Lung (tissue), 12 donors: ENCODE data around the gene DCTD. TPM values are rescaled to one million over a fixed set of nuclear protein-coding genes. Genes with fewer than 3 reads are reported as not detected.

Experiments used
- ATAC-seq: fragments of 200-7000 bp; cut with Tn5 transposase; one replicate; pipeline ENCODE4 v1.9.1; 2020; ENCODE audit warnings: moderate number of reproducible peaks; ENCODE audit not compliant: insufficient read depth, low FRiP score
- DNase-seq, 3 donors: peaks; one replicate each; pipeline ENCODE4 v3.0.0-alpha.2; 2013 to 2017
- H3K27ac ChIP-seq, 2 donors: one replicate each; pipeline ENCODE4 v1.5.1; 2013; ENCODE audit warnings: mild to moderate bottlenecking in 2 of 2, moderate library complexity in 2 of 2, control low read depth in 1 of 2, inconsistent platforms in 1 of 2, low read depth in 1 of 2, low read length in 1 of 2
- H3K27me3 ChIP-seq, 3 donors: one replicate each; pipeline ENCODE4 v1.5.1; 2013; ENCODE audit warnings: low read length in 2 of 3; ENCODE audit not compliant: control insufficient read depth in 3 of 3, insufficient read depth in 3 of 3
- H3K36me3 ChIP-seq, 4 donors: one replicate each; pipeline ENCODE4 v1.5.1; 2013; ENCODE audit warnings: low read length in 4 of 4, mild to moderate bottlenecking in 1 of 4, moderate library complexity in 1 of 4; ENCODE audit not compliant: control insufficient read depth in 4 of 4, insufficient read depth in 4 of 4
- H3K4me1 ChIP-seq, 5 donors: one replicate each; pipeline ENCODE4 v1.5.1; 2013; ENCODE audit warnings: low read length in 5 of 5, mild to moderate bottlenecking in 2 of 5, moderate library complexity in 1 of 5; ENCODE audit not compliant: control insufficient read depth in 5 of 5, insufficient read depth in 5 of 5
- H3K4me3 ChIP-seq: one replicate; pipeline ENCODE4 v1.5.1; 2013; ENCODE audit warnings: mild to moderate bottlenecking, control low read depth, moderate library complexity
- H3K9ac ChIP-seq, 2 donors: one replicate each; pipeline ENCODE4 v1.5.1; 2013; ENCODE audit warnings: low read length in 2 of 2, control low read depth in 1 of 2; ENCODE audit not compliant: insufficient read depth in 1 of 2
- H3K9me3 ChIP-seq, 4 donors: one replicate each; pipeline ENCODE4 v1.5.1; 2013; ENCODE audit warnings: low read length in 3 of 4, mild to moderate bottlenecking in 1 of 4, moderate library complexity in 1 of 4; ENCODE audit not compliant: control insufficient read depth in 4 of 4, insufficient read depth in 3 of 4
- WGBS, 2 donors: extraction: QIAGEN DNeasy Blood & Tissue Kit; methylation state at CpG; one replicate each; pipeline ENCODE4 v1.1.7; 2013; 5-methylcytosine and 5-hydroxymethylcytosine counted together
- polyA plus RNA-seq, 2 donors: library from polyadenylated mRNA; stranded (reverse); fragments of 200-250 nt; gene quantifications; one replicate each; pipeline ENCODE4 v1.2.1, GENCODE V29; 2013
- total RNA-seq, 2 donors: library from RNA; depleted of rRNA in 1 of 2; stranded (reverse); fragments of >200 nt in 1 of 2; gene quantifications; one replicate each; pipeline ENCODE4 v1.2.1, GENCODE V29; 2014 to 2021
- TF ChIP-seq, protein P1 (sequence below): IDR thresholded peaks from 2 replicates; pipeline ENCODE4 v1.5.1; 2012; ENCODE audit warnings: mild to moderate bottlenecking; ENCODE audit errors: control extremely low read depth, extremely low read depth
- donor health status: control.
- donor health status: control.
- donor health status: Bipolar disorder and iron deficiency.
- donor health status: healthy.
- donor health status: DM: yes; HTN: yes; CAD: no.

Gene DCTD
- total and polyA plus RNA-seq, 4 donors = 52.6 to 80.4 (median 68.3) TPM

DNA sequence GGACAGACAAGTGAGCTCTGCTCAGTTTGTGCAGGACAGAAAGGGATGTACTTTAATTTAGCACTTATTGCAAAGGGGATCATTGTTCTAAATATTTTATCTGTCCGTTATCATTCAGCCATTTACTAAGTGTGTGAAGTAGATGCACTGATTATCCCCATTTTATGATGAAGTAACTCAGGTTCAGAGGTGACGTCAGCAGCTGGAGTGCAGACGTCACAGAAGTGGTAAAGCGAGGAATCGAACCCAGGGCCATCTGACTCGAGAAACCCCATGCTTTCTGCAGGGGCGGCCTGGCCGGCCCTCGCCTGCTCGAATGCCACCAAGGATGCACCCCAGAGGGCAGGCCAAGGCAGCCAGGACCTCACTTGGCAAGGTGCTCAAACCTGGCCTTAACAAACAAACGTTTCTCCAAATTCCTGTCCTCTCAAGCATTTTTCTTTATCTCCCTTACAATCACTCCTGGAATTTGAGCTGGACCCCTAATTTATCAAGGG lies 75.0 kb downstream of the DCTD start:
- no peak overlapping the region for H3K4me3 ChIP-seq
- H3K4me1 ChIP-seq = no peaks in the 10 kb centered on the region
- ATAC-seq (no peak), DNase-seq (no peak)
- H3K9me3 ChIP-seq = peaks cover 0 to 2% (median 0%) of the 10 kb centered on the region in 4 donors
- no peaks in the 10 kb centered on the region for H3K27me3 ChIP-seq
- TF ChIP-seq, protein P1, sequence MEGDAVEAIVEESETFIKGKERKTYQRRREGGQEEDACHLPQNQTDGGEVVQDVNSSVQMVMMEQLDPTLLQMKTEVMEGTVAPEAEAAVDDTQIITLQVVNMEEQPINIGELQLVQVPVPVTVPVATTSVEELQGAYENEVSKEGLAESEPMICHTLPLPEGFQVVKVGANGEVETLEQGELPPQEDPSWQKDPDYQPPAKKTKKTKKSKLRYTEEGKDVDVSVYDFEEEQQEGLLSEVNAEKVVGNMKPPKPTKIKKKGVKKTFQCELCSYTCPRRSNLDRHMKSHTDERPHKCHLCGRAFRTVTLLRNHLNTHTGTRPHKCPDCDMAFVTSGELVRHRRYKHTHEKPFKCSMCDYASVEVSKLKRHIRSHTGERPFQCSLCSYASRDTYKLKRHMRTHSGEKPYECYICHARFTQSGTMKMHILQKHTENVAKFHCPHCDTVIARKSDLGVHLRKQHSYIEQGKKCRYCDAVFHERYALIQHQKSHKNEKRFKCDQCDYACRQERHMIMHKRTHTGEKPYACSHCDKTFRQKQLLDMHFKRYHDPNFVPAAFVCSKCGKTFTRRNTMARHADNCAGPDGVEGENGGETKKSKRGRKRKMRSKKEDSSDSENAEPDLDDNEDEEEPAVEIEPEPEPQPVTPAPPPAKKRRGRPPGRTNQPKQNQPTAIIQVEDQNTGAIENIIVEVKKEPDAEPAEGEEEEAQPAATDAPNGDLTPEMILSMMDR = no peak
- 84 to 85% methylated on average over 11 of the region's 11 CpGs for WGBS, 2 donors
- no peaks in the 10 kb centered on the region for H3K36me3 ChIP-seq
- H3K9ac ChIP-seq = no peak overlapping the region
- H3K27ac ChIP-seq = no peak overlapping the region

DNA sequence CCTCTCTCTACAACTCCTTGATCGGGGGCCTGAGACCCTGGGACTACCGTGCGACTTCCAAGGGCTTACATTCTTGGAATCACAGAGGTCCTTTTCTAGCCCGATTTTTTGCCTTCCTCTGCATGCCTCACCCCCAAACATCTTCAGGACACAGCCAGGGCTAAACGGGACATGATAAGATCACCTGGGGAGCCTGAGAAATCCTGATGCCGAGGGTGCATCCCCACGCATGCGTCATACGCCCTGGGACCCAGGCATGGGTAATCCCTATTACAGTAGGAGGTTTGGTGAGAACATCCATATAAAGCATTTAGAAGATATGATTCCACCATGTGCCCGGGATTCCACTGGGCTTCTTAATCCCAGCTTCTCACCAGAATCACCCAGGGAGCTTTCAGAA lies 77.1 kb downstream of the DCTD start:
- no peaks in the 10 kb centered on the region for H3K36me3 ChIP-seq
- WGBS, 2 donors = 84 to 88% methylated on average over 10 of the region's 10 CpGs
- H3K27me3 ChIP-seq = no peaks in the 10 kb centered on the region
- no peak for DNase-seq
- no peak overlapping the region for H3K27ac ChIP-seq
- no peaks in the 10 kb centered on the region for H3K4me1 ChIP-seq
- H3K9ac ChIP-seq = no peak overlapping the region
- TF ChIP-seq, protein P1 = no peak
- no peak overlapping the region for H3K4me3 ChIP-seq
- H3K9me3 ChIP-seq = peaks cover 0 to 2% (median 0%) of the 10 kb centered on the region in 4 donors
- ATAC-seq = no peak

Other genes starting within 250 kb of the DCTD start
- 100 to 1,000 TPM in 1 of 2 donors, 10 to 100 TPM in 1; 74.2 to 124 TPM for gene WWC2, start 181.9 kb upstream of the DCTD start, total RNA-seq
- gene WWC2, start 181.9 kb upstream of the DCTD start, polyA plus RNA-seq = 10 to 100 TPM; 15.6 to 16.3 TPM